HCT116 (cell line): ENCODE measurements around the gene EMC1. TPM values are rescaled to one million over a fixed set of nuclear protein-coding genes. Genes with fewer than 3 reads are reported as not detected.

ENCODE experiments used
- ATAC-seq: fragments of 200-7000 bp; cut with Tn5 transposase; 2 replicates; pipeline ENCODE4 v1.9.1; 2020; ENCODE audit warnings: mild to moderate bottlenecking, moderate library complexity
- BruUV-seq: library from RNA; stranded (reverse); fragments of 400-500 nt; replicated peaks from 2 replicates; lab custom pipeline; 2021; lab: Mats Ljungman, UMichigan
- CTCF ChIA-PET: fragments of 300-600 bp; sonication (Branson Sonifier 250); formaldehyde crosslinking; loops from one replicate; lab custom pipeline; 2021; ENCODE audit warnings: antibody characterized with exemption; lab: Charles Lee
- POLR2A ChIA-PET: fragments of 300-600, 350-600 bp; sonication (Branson Sonifier 250); formaldehyde crosslinking; loops from one replicate; lab custom pipeline; 2021; ENCODE audit warnings: antibody characterized with exemption; lab: Charles Lee
- RAD21 ChIA-PET, 2 experiments: fragments of 300-600 bp; sonication (Branson Sonifier 250); formaldehyde crosslinking; loops; one replicate each; lab custom pipeline; 2023; ENCODE audit warnings: low total read pairs in 2 of 2; ENCODE audit not compliant: uncharacterized antibody in 2 of 2, unreplicated experiment in 2 of 2, low non-redundant PET in 1 of 2; lab: Charles Lee
- DNase-seq: peaks from one replicate; pipeline ENCODE4 v3.0.0-alpha.2; 2010; ENCODE audit warnings: low read depth, low spot score
- H2AFZ ChIP-seq: fragments of 200-600 bp; shearing (Covaris generic), sonication (generic); 2 replicates; pipeline ENCODE4 v1.6.1; 2017; ENCODE audit warnings: low read depth, mixed run types, mixed read lengths, antibody characterized with exemption, low read length; ENCODE audit not compliant: poor library complexity, severe bottlenecking
- H3K27ac ChIP-seq: 2 replicates; pipeline ENCODE4 v1.5.1; 2012; ENCODE audit warnings: low read depth, low read length
- H3K27me3 ChIP-seq: fragments of 200-600 bp; sonication (generic); 2 replicates; pipeline ENCODE4 v1.6.1; 2016; ENCODE audit warnings: mixed run types, low read length, mixed read lengths; ENCODE audit not compliant: insufficient read depth
- H3K36me3 ChIP-seq, 2 experiments: fragments of 200-500 bp in 1 of 2; fragments of 200-600 bp in 1 of 2; sonication (Bioruptor generic) in 1 of 2; sonication (generic) in 1 of 2; 2 replicates each; pipeline versions ENCODE4 v1.5.1 to v1.6.1; 2014 to 2016; ENCODE audit warnings: low read length in 2 of 2, inconsistent platforms in 1 of 2, mixed read lengths in 1 of 2, mixed run types in 1 of 2; ENCODE audit not compliant: insufficient read depth in 2 of 2, control insufficient read depth in 1 of 2
- H3K4me1 ChIP-seq, 2 experiments: fragments of 200-600 bp in 1 of 2; sonication (generic) in 1 of 2; 2 replicates each; pipeline versions ENCODE4 v1.5.1 to v1.6.1; 2012 to 2017; ENCODE audit warnings: low read length in 2 of 2, inconsistent platforms in 1 of 2, mild to moderate bottlenecking in 1 of 2, mixed read lengths in 1 of 2, mixed run types in 1 of 2, moderate library complexity in 1 of 2; ENCODE audit not compliant: insufficient read depth in 2 of 2, control insufficient read depth in 1 of 2
- H3K4me2 ChIP-seq: fragments of 200-600 bp; sonication (generic); 2 replicates; pipeline ENCODE4 v1.6.1; 2017; ENCODE audit warnings: mixed run types, low read length, mixed read lengths
- H3K4me3 ChIP-seq, 2 experiments: fragments of 200-600 bp in 1 of 2; sonication (generic) in 1 of 2; replicated peaks in 1 of 2; 2 replicates each; pipeline ENCODE4 v1.5.1; 2011 to 2016; ENCODE audit warnings: low read length in 2 of 2, control low read depth in 1 of 2, low read depth in 1 of 2, mild to moderate bottlenecking in 1 of 2, mixed read lengths in 1 of 2, mixed run types in 1 of 2
- H3K79me2 ChIP-seq: fragments of 200-600 bp; sonication (generic); 2 replicates; pipeline ENCODE4 v1.6.1; 2017; ENCODE audit warnings: mild to moderate bottlenecking, mixed run types, low read length, moderate library complexity, mixed read lengths; ENCODE audit not compliant: insufficient read depth
- H3K9ac ChIP-seq: fragments of 200-600 bp; sonication (generic); 2 replicates; pipeline ENCODE4 v1.6.1; 2016; ENCODE audit warnings: low read length, mixed read lengths
- H3K9me2 ChIP-seq: fragments of 200-600 bp; sonication (generic), shearing (Covaris generic); 2 replicates; pipeline ENCODE4 v1.6.1; 2017; ENCODE audit warnings: mixed run types, mild to moderate bottlenecking, moderate library complexity; ENCODE audit not compliant: insufficient read depth
- H3K9me3 ChIP-seq, 2 experiments: fragments of 200-500 bp in 1 of 2; fragments of 200-600 bp in 1 of 2; sonication (Bioruptor generic) in 1 of 2; sonication (generic) in 1 of 2; 2 replicates each; pipeline ENCODE4 v1.6.1; 2014 to 2017; ENCODE audit warnings: low read length in 2 of 2, mixed read lengths in 2 of 2, inconsistent platforms in 1 of 2, low read depth in 1 of 2, mild to moderate bottlenecking in 1 of 2, mixed run types in 1 of 2, moderate library complexity in 1 of 2; ENCODE audit not compliant: control insufficient read depth in 1 of 2, insufficient read depth in 1 of 2
- H4K20me1 ChIP-seq: fragments of 200-600 bp; sonication (generic), shearing (Covaris generic); 2 replicates; pipeline ENCODE4 v1.6.1; 2017; ENCODE audit warnings: mixed run types, mild to moderate bottlenecking, moderate library complexity; ENCODE audit not compliant: insufficient read depth
- CBX3 ChIP-seq: IDR thresholded peaks from 2 replicates; pipeline ENCODE4 v1.6.1; 2012; ENCODE audit warnings: low read depth
- CEBPB ChIP-seq: IDR thresholded peaks from 2 replicates; pipeline ENCODE4 v1.6.1; 2012; ENCODE audit warnings: low read depth
- EGR1 ChIP-seq: IDR thresholded peaks from 2 replicates; pipeline ENCODE4 v1.6.1; 2012; ENCODE audit warnings: low read depth
- EZH2 ChIP-seq: fragments of 200-600 bp; sonication (generic); IDR thresholded peaks from 2 replicates; pipeline ENCODE4 v1.6.1; 2017; ENCODE audit warnings: antibody characterized with exemption, mixed run types
- EZH2phosphoT487 ChIP-seq: fragments of 200-600 bp; IDR thresholded peaks from 2 replicates; pipeline ENCODE4 v1.6.1; 2018; ENCODE audit warnings: antibody characterized with exemption, borderline replicate concordance
- FOSL1 ChIP-seq: IDR thresholded peaks from 2 replicates; pipeline ENCODE4 v1.6.1; 2012; ENCODE audit warnings: low read depth
- POLR2A ChIP-seq: IDR thresholded peaks from 2 replicates; pipeline ENCODE4 v1.7.0; 2011; ENCODE audit warnings: borderline replicate concordance; ENCODE audit not compliant: insufficient read depth, insufficient read length; ENCODE audit errors: extremely low read depth
- POLR2AphosphoS5 ChIP-seq: IDR thresholded peaks from 2 replicates; pipeline ENCODE4 v1.6.1; 2011; ENCODE audit warnings: mild to moderate bottlenecking, low read depth, low read length, moderate library complexity
- RAD21 ChIP-seq: IDR thresholded peaks from 2 replicates; pipeline ENCODE4 v1.6.1; 2012; ENCODE audit warnings: low read depth, mild to moderate bottlenecking
- SIN3A ChIP-seq: IDR thresholded peaks from 2 replicates; pipeline ENCODE4 v1.6.1; 2012; ENCODE audit warnings: low read depth
- SP1 ChIP-seq: IDR thresholded peaks from 2 replicates; pipeline ENCODE4 v1.6.1; 2012; ENCODE audit warnings: low read depth
- SRF ChIP-seq: IDR thresholded peaks from 2 replicates; pipeline ENCODE4 v1.6.1; 2012; ENCODE audit warnings: low read depth
- TCF7L2 ChIP-seq: IDR thresholded peaks from 2 replicates; pipeline ENCODE4 v1.7.0; 2011; ENCODE audit warnings: borderline replicate concordance, inconsistent platforms; ENCODE audit not compliant: insufficient read depth, insufficient read length; ENCODE audit errors: extremely low read depth
- ZFX ChIP-seq: fragments of 450-650 bp; IDR thresholded peaks from 2 replicates; pipeline ENCODE4 v1.6.1; 2017
- intact Hi-C: fragments of 100-400 bp; cut with micrococcal nuclease; formaldehyde crosslinking; loops from 2 replicates; pipeline ENCODE4 v1.10.0; 2022
- total RNA-seq: library from RNA; stranded (reverse); gene quantifications from one replicate; pipeline ENCODE4 v1.2.1, GENCODE V29; 2021; ENCODE audit not compliant: unreplicated experiment
- TF ChIP-seq, protein P1 (sequence below): IDR thresholded peaks from 2 replicates; pipeline ENCODE4 v1.6.1; 2011; ENCODE audit warnings: mild to moderate bottlenecking, low read length, moderate library complexity; ENCODE audit not compliant: insufficient replicate concordance; ENCODE audit errors: extremely low read depth
- TF ChIP-seq, protein P2 (sequence below), 3 experiments: fragments of 200-600 bp in 1 of 3; sonication (generic) in 1 of 3; IDR thresholded peaks in 2 of 3; conservative IDR thresholded peaks in 1 of 3; 2 replicates each; pipeline ENCODE4 v1.5.1; 2012 to 2017; ENCODE audit warnings: low read depth in 2 of 3, low read length in 2 of 3, antibody characterized with exemption in 1 of 3, borderline replicate concordance in 1 of 3, control low read depth in 1 of 3, mild to moderate bottlenecking in 1 of 3, mixed read lengths in 1 of 3, mixed run types in 1 of 3, moderate library complexity in 1 of 3; ENCODE audit not compliant: insufficient read depth in 1 of 3
- TF ChIP-seq, protein P3 (sequence below): IDR thresholded peaks from 2 replicates; pipeline ENCODE4 v1.6.1; 2012
- TF ChIP-seq, protein P4 (sequence below): IDR thresholded peaks from 2 replicates; pipeline ENCODE4 v1.6.1; 2012; ENCODE audit warnings: low read depth
- TF ChIP-seq, protein P5 (sequence below): IDR thresholded peaks from 2 replicates; pipeline ENCODE4 v1.6.1; 2012

The EMC1 gene
- total RNA-seq, 1 experiment from 2014 or later, result 66.6 TPM

DNA sequence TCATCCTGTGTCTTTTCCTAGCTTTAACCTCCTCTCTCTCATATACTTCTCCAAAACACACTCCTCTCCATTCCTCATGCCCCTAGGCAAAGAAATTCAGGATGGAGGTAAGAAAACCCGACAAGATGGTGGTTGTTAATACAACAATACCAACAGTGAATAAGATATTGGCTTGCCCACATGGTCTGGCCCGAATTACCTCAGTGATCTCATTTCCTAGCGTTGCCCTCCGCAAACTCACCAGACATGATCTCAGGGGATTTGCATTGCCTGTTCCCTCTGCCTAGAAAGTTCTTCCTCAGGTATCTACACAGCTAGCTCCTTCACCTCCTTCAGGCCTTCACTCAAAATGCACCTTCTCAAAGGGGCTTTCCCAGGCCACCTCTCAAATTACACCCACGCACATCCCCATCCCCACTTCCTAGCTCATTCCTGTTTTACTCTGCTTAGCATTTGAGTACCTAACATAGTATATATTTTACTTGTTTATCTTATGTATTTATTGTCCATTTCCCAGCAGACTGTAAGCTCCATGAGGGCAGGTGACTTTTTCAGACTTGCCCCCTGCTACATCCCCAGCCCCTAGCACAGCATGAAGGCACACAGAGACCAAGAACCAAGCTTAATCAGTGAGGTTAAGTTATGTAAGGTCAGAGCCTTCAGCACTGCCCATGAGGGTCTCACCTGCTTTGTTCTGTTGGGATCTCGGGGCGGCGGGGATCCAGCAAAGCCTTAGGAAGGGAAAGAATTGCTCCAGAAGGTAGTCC is 31.1 kb downstream of the EMC1 start:
- Histone ChIP-seq H3K36me3 (peaks cover 43 to 53% of the 10 kb centered on the region in 2 experiments), H3K4me2 (no peak overlapping the region), H3K4me1 (no peaks in the 10 kb centered on the region), H3K4me3 (no peak overlapping the region), H3K9me2 (no peaks in the 10 kb centered on the region), H2AFZ (no peak overlapping the region), H3K9ac (no peak overlapping the region), H3K27me3 (no peaks in the 10 kb centered on the region), H4K20me1 (no peaks in the 10 kb centered on the region; the same call in 1 of the 2 replicates), H3K27ac (no peak overlapping the region), H3K9me3 (no peaks in the 10 kb centered on the region), H3K79me2 (peaks cover 31% of the 10 kb centered on the region)
- BruUV-seq, result no TSS peak
- RAD21 ChIA-PET, result no interaction called here
- DNase-seq, result no peak
- CTCF ChIA-PET, result no interaction called here
- POLR2A ChIA-PET, result no interaction called here
- TF ChIP-seq SP1 (no peak), FOSL1 (no peak), ZFX (no peak), SIN3A (no peak), SRF (no peak), POLR2AphosphoS5 (no peak), POLR2A (no peak), EGR1 (no peak), EZH2phosphoT487 (no peak), RAD21 (no peak), EZH2 (no peak), TCF7L2 (no peak), CBX3 (no peak), CEBPB (no peak)
- TF ChIP-seq, protein P1, sequence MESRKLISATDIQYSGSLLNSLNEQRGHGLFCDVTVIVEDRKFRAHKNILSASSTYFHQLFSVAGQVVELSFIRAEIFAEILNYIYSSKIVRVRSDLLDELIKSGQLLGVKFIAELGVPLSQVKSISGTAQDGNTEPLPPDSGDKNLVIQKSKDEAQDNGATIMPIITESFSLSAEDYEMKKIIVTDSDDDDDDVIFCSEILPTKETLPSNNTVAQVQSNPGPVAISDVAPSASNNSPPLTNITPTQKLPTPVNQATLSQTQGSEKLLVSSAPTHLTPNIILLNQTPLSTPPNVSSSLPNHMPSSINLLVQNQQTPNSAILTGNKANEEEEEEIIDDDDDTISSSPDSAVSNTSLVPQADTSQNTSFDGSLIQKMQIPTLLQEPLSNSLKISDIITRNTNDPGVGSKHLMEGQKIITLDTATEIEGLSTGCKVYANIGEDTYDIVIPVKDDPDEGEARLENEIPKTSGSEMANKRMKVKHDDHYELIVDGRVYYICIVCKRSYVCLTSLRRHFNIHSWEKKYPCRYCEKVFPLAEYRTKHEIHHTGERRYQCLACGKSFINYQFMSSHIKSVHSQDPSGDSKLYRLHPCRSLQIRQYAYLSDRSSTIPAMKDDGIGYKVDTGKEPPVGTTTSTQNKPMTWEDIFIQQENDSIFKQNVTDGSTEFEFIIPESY, result no peak
- TF ChIP-seq, protein P2, sequence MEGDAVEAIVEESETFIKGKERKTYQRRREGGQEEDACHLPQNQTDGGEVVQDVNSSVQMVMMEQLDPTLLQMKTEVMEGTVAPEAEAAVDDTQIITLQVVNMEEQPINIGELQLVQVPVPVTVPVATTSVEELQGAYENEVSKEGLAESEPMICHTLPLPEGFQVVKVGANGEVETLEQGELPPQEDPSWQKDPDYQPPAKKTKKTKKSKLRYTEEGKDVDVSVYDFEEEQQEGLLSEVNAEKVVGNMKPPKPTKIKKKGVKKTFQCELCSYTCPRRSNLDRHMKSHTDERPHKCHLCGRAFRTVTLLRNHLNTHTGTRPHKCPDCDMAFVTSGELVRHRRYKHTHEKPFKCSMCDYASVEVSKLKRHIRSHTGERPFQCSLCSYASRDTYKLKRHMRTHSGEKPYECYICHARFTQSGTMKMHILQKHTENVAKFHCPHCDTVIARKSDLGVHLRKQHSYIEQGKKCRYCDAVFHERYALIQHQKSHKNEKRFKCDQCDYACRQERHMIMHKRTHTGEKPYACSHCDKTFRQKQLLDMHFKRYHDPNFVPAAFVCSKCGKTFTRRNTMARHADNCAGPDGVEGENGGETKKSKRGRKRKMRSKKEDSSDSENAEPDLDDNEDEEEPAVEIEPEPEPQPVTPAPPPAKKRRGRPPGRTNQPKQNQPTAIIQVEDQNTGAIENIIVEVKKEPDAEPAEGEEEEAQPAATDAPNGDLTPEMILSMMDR (IDR thresholded peaks at IDR 0.05 in 2 of 3, conservative IDR thresholded peaks at IDR 0.05 in 1 of 3; ENCODE audit: borderline replicate concordance in 1 of 3, insufficient read depth in 1 of 3, low read depth in 2 of 3, low read length in 2 of 3), result no peak
- TF ChIP-seq, protein P3, sequence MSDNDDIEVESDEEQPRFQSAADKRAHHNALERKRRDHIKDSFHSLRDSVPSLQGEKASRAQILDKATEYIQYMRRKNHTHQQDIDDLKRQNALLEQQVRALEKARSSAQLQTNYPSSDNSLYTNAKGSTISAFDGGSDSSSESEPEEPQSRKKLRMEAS, result no peak
- TF ChIP-seq, protein P4, sequence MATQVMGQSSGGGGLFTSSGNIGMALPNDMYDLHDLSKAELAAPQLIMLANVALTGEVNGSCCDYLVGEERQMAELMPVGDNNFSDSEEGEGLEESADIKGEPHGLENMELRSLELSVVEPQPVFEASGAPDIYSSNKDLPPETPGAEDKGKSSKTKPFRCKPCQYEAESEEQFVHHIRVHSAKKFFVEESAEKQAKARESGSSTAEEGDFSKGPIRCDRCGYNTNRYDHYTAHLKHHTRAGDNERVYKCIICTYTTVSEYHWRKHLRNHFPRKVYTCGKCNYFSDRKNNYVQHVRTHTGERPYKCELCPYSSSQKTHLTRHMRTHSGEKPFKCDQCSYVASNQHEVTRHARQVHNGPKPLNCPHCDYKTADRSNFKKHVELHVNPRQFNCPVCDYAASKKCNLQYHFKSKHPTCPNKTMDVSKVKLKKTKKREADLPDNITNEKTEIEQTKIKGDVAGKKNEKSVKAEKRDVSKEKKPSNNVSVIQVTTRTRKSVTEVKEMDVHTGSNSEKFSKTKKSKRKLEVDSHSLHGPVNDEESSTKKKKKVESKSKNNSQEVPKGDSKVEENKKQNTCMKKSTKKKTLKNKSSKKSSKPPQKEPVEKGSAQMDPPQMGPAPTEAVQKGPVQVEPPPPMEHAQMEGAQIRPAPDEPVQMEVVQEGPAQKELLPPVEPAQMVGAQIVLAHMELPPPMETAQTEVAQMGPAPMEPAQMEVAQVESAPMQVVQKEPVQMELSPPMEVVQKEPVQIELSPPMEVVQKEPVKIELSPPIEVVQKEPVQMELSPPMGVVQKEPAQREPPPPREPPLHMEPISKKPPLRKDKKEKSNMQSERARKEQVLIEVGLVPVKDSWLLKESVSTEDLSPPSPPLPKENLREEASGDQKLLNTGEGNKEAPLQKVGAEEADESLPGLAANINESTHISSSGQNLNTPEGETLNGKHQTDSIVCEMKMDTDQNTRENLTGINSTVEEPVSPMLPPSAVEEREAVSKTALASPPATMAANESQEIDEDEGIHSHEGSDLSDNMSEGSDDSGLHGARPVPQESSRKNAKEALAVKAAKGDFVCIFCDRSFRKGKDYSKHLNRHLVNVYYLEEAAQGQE, result no peak
- TF ChIP-seq, protein P5, sequence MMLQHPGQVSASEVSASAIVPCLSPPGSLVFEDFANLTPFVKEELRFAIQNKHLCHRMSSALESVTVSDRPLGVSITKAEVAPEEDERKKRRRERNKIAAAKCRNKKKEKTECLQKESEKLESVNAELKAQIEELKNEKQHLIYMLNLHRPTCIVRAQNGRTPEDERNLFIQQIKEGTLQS, result no peak
- TF ChIP-seq, all 23 proteins: peak for 0
- ATAC-seq, result no peak
- intact Hi-C loops, result no loop called here
